HepG2 (cell line): ENCODE data around the gene TIMM44. TPM values are rescaled to one million over a fixed set of nuclear protein-coding genes. Genes with fewer than 3 reads are reported as not detected.

Experiments
- ATM ChIP-seq: fragments of 450-650 bp; IDR thresholded peaks from 2 replicates; pipeline ENCODE4 v1.7.1; 2017; ENCODE audit warnings: mild to moderate bottlenecking, borderline replicate concordance
- FOXJ3 ChIP-seq: sonication (generic); formaldehyde crosslinking; IDR thresholded peaks from 2 replicates; pipeline ENCODE4 v1.4.0; 2020; ENCODE audit warnings: missing genetic modification reagents, mild to moderate bottlenecking, borderline replicate concordance
- HNF4G ChIP-seq, 2 experiments: sonication (generic) in 1 of 2; formaldehyde crosslinking in 1 of 2; IDR thresholded peaks; 2 replicates each; pipeline versions ENCODE4 v1.4.0 to v1.6.1; 2011 to 2020; ENCODE audit warnings: borderline replicate concordance in 2 of 2, low read depth in 2 of 2, mild to moderate bottlenecking in 2 of 2, low read length in 1 of 2, missing genetic modification reagents in 1 of 2, moderate library complexity in 1 of 2
- IRX3 ChIP-seq: sonication (generic); formaldehyde crosslinking; IDR thresholded peaks from 2 replicates; pipeline ENCODE4 v1.8.1; 2023; ENCODE audit warnings: mild to moderate bottlenecking, low read depth, missing genetic modification reagents, borderline replicate concordance
- MXD1 ChIP-seq: sonication (generic); formaldehyde crosslinking; IDR thresholded peaks from 2 replicates; pipeline ENCODE4 v1.4.0; 2020; ENCODE audit warnings: mild to moderate bottlenecking, missing genetic modification reagents
- NKX3-1 ChIP-seq: sonication (generic); formaldehyde crosslinking; IDR thresholded peaks from 2 replicates; pipeline ENCODE4 v1.5.0; 2020; ENCODE audit warnings: missing genetic modification reagents
- RBFOX2 ChIP-seq: fragments of 200-400 bp; formaldehyde crosslinking; IDR thresholded peaks from 2 replicates; pipeline ENCODE4 v1.6.1; 2017; ENCODE audit warnings: low read depth, mild to moderate bottlenecking, low read length
- RERE ChIP-seq: IDR thresholded peaks from 2 replicates; pipeline ENCODE4 v1.6.1; 2016; ENCODE audit warnings: low read depth, missing genetic modification reagents, missing compliant biosample characterization
- SIX1 ChIP-seq: sonication (generic); formaldehyde crosslinking; IDR thresholded peaks from 2 replicates; pipeline ENCODE4 v1.4.0; 2020; ENCODE audit warnings: missing genetic modification reagents, borderline replicate concordance
- ZBTB44 ChIP-seq: sonication (generic); formaldehyde crosslinking; IDR thresholded peaks from 2 replicates; pipeline ENCODE4 v1.4.0; 2020; ENCODE audit warnings: missing genetic modification reagents
- ZNF275 ChIP-seq: sonication (generic); formaldehyde crosslinking; IDR thresholded peaks from 2 replicates; pipeline ENCODE4 v1.8.0; 2022; ENCODE audit warnings: missing genetic modification reagents, mild to moderate bottlenecking, inconsistent platforms, borderline replicate concordance
- ZNF280D ChIP-seq: sonication (generic); formaldehyde crosslinking; IDR thresholded peaks from 2 replicates; pipeline ENCODE4 v1.5.1; 2020; ENCODE audit warnings: mild to moderate bottlenecking, missing genetic modification reagents
- ZNF749 ChIP-seq: sonication (generic); formaldehyde crosslinking; IDR thresholded peaks from 2 replicates; pipeline ENCODE4 v1.8.0; 2022; ENCODE audit warnings: mild to moderate bottlenecking, missing genetic modification reagents, moderate library complexity, borderline replicate concordance
- ZSCAN12 ChIP-seq: sonication (generic); formaldehyde crosslinking; IDR thresholded peaks from 2 replicates; pipeline ENCODE4 v1.9.0; 2021; ENCODE audit warnings: mild to moderate bottlenecking, missing genetic modification reagents
- polyA plus RNA-seq, 8 experiments: library from polyadenylated mRNA; depleted of rRNA in 3 of 8; stranded (reverse) in 7 of 8; unstranded in 1 of 8; fragments of >200 nt; fragmentation: Illumina TruSeq in 4 of 8; extraction: Trizol in 4 of 8; gene quantifications; 2 replicates each; pipeline versions ENCODE4 v1.2.1 to v1.2.3, GENCODE V29; 2011 to 2016; ENCODE audit warnings: low read depth in 4 of 8, missing spikeins in 1 of 8, mixed read lengths in 1 of 8; ENCODE audit not compliant: insufficient read depth in 1 of 8
- total RNA-seq, 5 experiments: library from RNA; depleted of rRNA; stranded (reverse); fragments of >200 nt; fragmentation: Illumina TruSeq; extraction: Trizol; gene quantifications; 2 replicates each; pipeline ENCODE4 v1.2.3, GENCODE V29; 2016; ENCODE audit warnings: low read depth in 1 of 5

Gene TIMM44
- total and polyA plus RNA-seq, 2 of the 13 experiments (the other 11 are each of a cell fraction or from before 2014, with no cell fraction given), result 42.9 to 72.6 TPM

GRCh38 chr19:7916103-7916954 is 27.1 kb downstream of the TIMM44 start (continued):
- no peak for TF ChIP-seq ZBTB44
- no peak for TF ChIP-seq HNF4G (IDR thresholded peaks at IDR 0.05; ENCODE audit: borderline replicate concordance, low read depth, low read length)
- TF ChIP-seq HNF4G (CRISPR knock-in tag; IDR thresholded peaks at IDR 0.05; ENCODE audit: borderline replicate concordance, low read depth), result no peak
- TF ChIP-seq ZNF275, result no peak; the same call in 1 of the 2 replicates
- TF ChIP-seq SIX1, result no peak
- TF ChIP-seq ZSCAN12 (CRISPR knock-in tag), result no peak
- no peak for TF ChIP-seq RERE
- no peak for TF ChIP-seq FOXJ3 (CRISPR knock-in tag)
- no peak; the same call in 1 of the 2 replicates for TF ChIP-seq NKX3-1 (CRISPR knock-in tag)
- TF ChIP-seq ZNF280D (CRISPR knock-in tag), result 0 out of 2 replicates have a peak, but pooled peaks have one; percentile 24
- 0 out of 2 replicates have a peak, but pooled peaks have one; percentile 28 for TF ChIP-seq ZNF749 (CRISPR knock-in tag)
- TF ChIP-seq RBFOX2, result peak; percentile 50
- TF ChIP-seq ATM, result no peak
- TF ChIP-seq MXD1 (CRISPR knock-in tag), result no peak
- no peak for TF ChIP-seq IRX3
